H1 (cell line): ENCODE measurements around the gene AXIN2. TPM values are rescaled to one million over a fixed set of nuclear protein-coding genes. Genes with fewer than 3 reads are reported as not detected.
A peak's percentile ranks its signal among the peaks of the same experiment; 100 is the strongest.

Experiments used
- CTCF ChIA-PET: fragments of 300-600 bp; sonication (Branson Sonifier 250); formaldehyde crosslinking; loops from one replicate; lab custom pipeline; 2021; ENCODE audit not compliant: partially characterized antibody; lab: Charles Lee
- POLR2A ChIA-PET: fragments of 300-600 bp; sonication (Branson Sonifier 250); formaldehyde crosslinking; loops from one replicate; lab custom pipeline; 2021; ENCODE audit warnings: inconsistent platforms; ENCODE audit not compliant: partially characterized antibody; lab: Charles Lee
- DNase-seq, 2 experiments: peaks; one replicate each; pipeline versions ENCODE4 v3.0.0 to v3.0.0-alpha.2; 2010 to 2022; ENCODE audit warnings: low spot score in 2 of 2, low read depth in 1 of 2, mixed read lengths in 1 of 2
- FAIRE-seq: peaks from 2 replicates; lab custom pipeline; 2011; peaks lifted over from hg19 to GRCh38; lab: Jason Lieb, UNC
- H2AFZ ChIP-seq: 2 replicates; pipeline ENCODE4 v1.8.1; 2012; ENCODE audit warnings: low read length, inconsistent platforms
- H2AK5ac ChIP-seq: 2 replicates; pipeline ENCODE4 v1.6.1; 2013; ENCODE audit warnings: low read depth, low read length
- H2BK120ac ChIP-seq: replicated peaks from 2 replicates; pipeline ENCODE3; 2013; ENCODE audit warnings: low read depth, low read length, inconsistent platforms
- H2BK12ac ChIP-seq: 2 replicates; pipeline ENCODE4 v1.6.1; 2013; ENCODE audit warnings: low read depth, low read length
- H2BK15ac ChIP-seq: 2 replicates; pipeline ENCODE4 v1.6.1; 2013; ENCODE audit warnings: low read length
- H2BK20ac ChIP-seq: 2 replicates; pipeline ENCODE4 v1.6.1; 2013; ENCODE audit warnings: low read length
- H2BK5ac ChIP-seq: 2 replicates; pipeline ENCODE4 v1.6.1; 2013; ENCODE audit warnings: low read depth, low read length
- H3K14ac ChIP-seq: 2 replicates; pipeline ENCODE4 v1.6.1; 2013; ENCODE audit warnings: inconsistent platforms; ENCODE audit not compliant: insufficient read length
- H3K18ac ChIP-seq: 2 replicates; pipeline ENCODE4 v1.6.1; 2013; ENCODE audit warnings: low read length; ENCODE audit errors: extremely low read depth
- H3K23ac ChIP-seq: 2 replicates; pipeline ENCODE4 v1.6.1; 2013; ENCODE audit warnings: inconsistent platforms; ENCODE audit not compliant: insufficient read length
- H3K23me2 ChIP-seq: 2 replicates; pipeline ENCODE4 v1.6.1; 2013; ENCODE audit warnings: low read depth, low read length
- H3K27ac ChIP-seq: 2 replicates; pipeline ENCODE4 v1.6.1; 2011; ENCODE audit warnings: low read depth, low read length, inconsistent platforms
- H3K27me3 ChIP-seq, 4 experiments: replicated peaks in 1 of 4; 1 replicate in 1 of 4; 2 replicates in 3 of 4; pipeline versions ENCODE4 v1.6.1 to v1.8.1; 2011 to 2013; ENCODE audit warnings: low read length in 3 of 4, mild to moderate bottlenecking in 3 of 4, inconsistent platforms in 2 of 4, mixed read lengths in 2 of 4, moderate library complexity in 1 of 4; ENCODE audit not compliant: control insufficient read depth in 3 of 4, insufficient read depth in 3 of 4; ENCODE audit errors: extremely low read depth in 1 of 4
- H3K36me3 ChIP-seq, 4 experiments: 2 replicates each; pipeline versions ENCODE4 v1.6.1 to v1.8.1; 2011 to 2013; ENCODE audit warnings: mild to moderate bottlenecking in 4 of 4, low read length in 3 of 4, moderate library complexity in 2 of 4, control low read depth in 1 of 4, inconsistent platforms in 1 of 4; ENCODE audit not compliant: insufficient read depth in 4 of 4, control insufficient read depth in 2 of 4
- H3K4ac ChIP-seq: replicated peaks from 2 replicates; pipeline ENCODE3; 2013; ENCODE audit warnings: low read length, low read depth, mixed read lengths, inconsistent platforms; ENCODE audit not compliant: insufficient read length
- H3K4me1 ChIP-seq, 4 experiments: replicated peaks in 1 of 4; 1 replicate in 1 of 4; 2 replicates in 3 of 4; pipeline versions ENCODE4 v1.6.1 to v1.8.1; 2011 to 2013; ENCODE audit warnings: low read length in 3 of 4, inconsistent platforms in 2 of 4, mixed read lengths in 1 of 4; ENCODE audit not compliant: insufficient read depth in 4 of 4, control insufficient read depth in 3 of 4
- H3K4me2 ChIP-seq, 2 experiments: 2 replicates each; pipeline versions ENCODE4 v1.6.1 to v1.8.1; 2011 to 2013; ENCODE audit warnings: low read depth in 2 of 2, low read length in 2 of 2, control low read depth in 1 of 2, inconsistent platforms in 1 of 2, mild to moderate bottlenecking in 1 of 2; ENCODE audit not compliant: insufficient read depth in 1 of 2
- H3K4me3 ChIP-seq, 4 experiments: fragments of 200-600, 300-600 bp in 1 of 4; sonication (generic), shearing (Covaris generic), sonication (Bioruptor Twin) in 1 of 4; 2 replicates each; pipeline versions ENCODE4 v1.5.1 to v1.8.1; 2011 to 2016; ENCODE audit warnings: low read length in 4 of 4, low read depth in 3 of 4, control low read depth in 2 of 4, inconsistent platforms in 2 of 4, mild to moderate bottlenecking in 2 of 4, mixed read lengths in 1 of 4, moderate library complexity in 1 of 4; ENCODE audit not compliant: insufficient read depth in 2 of 4; ENCODE audit errors: extremely low read depth in 1 of 4
- H3K56ac ChIP-seq: replicated peaks from 2 replicates; pipeline ENCODE3; 2013; ENCODE audit warnings: low read depth, mild to moderate bottlenecking, mixed read lengths, low read length, inconsistent platforms; ENCODE audit not compliant: insufficient read length
- H3K79me1 ChIP-seq: 2 replicates; pipeline ENCODE4 v1.6.1; 2013; ENCODE audit warnings: low read depth, low read length, control low read depth
- H3K79me2 ChIP-seq, 2 experiments: 2 replicates each; pipeline versions ENCODE4 v1.6.1 to v1.8.1; 2012 to 2013; ENCODE audit warnings: low read length in 2 of 2, mild to moderate bottlenecking in 2 of 2, inconsistent platforms in 1 of 2; ENCODE audit not compliant: insufficient read depth in 2 of 2, control insufficient read depth in 1 of 2
- H3K9ac ChIP-seq, 4 experiments: replicated peaks in 1 of 4; 1 replicate in 1 of 4; 2 replicates in 3 of 4; pipeline versions ENCODE4 v1.6.1 to v1.8.1; 2011 to 2013; ENCODE audit warnings: low read depth in 3 of 4, low read length in 3 of 4, control low read depth in 2 of 4, mild to moderate bottlenecking in 2 of 4, moderate library complexity in 2 of 4, inconsistent platforms in 1 of 4; ENCODE audit errors: extremely low read depth in 1 of 4
- H3K9me3 ChIP-seq, 2 experiments: 2 replicates each; pipeline versions ENCODE4 v1.6.1 to v1.8.1; 2012 to 2013; ENCODE audit warnings: mild to moderate bottlenecking in 2 of 2, moderate library complexity in 2 of 2, control low read depth in 1 of 2, inconsistent platforms in 1 of 2, low read depth in 1 of 2, low read length in 1 of 2, mixed read lengths in 1 of 2; ENCODE audit not compliant: insufficient read depth in 2 of 2
- H4K20me1 ChIP-seq, 2 experiments: replicated peaks in 1 of 2; 2 replicates each; pipeline versions ENCODE3 to v1.8.1; 2011 to 2013; ENCODE audit warnings: inconsistent platforms in 2 of 2, low read length in 2 of 2, mild to moderate bottlenecking in 1 of 2; ENCODE audit not compliant: insufficient read depth in 2 of 2, control insufficient read depth in 1 of 2
- H4K5ac ChIP-seq: 2 replicates; pipeline ENCODE4 v1.6.1; 2013; ENCODE audit warnings: low read length, low read depth, mixed read lengths, inconsistent platforms; ENCODE audit not compliant: insufficient read length
- H4K8ac ChIP-seq: 2 replicates; pipeline ENCODE4 v1.8.0; 2013; ENCODE audit warnings: mild to moderate bottlenecking, moderate library complexity, low read length, inconsistent platforms; ENCODE audit not compliant: insufficient read depth; ENCODE audit errors: extremely low read depth
- H4K91ac ChIP-seq: replicated peaks from 2 replicates; pipeline ENCODE3; 2013; ENCODE audit warnings: low read length, mixed read lengths, inconsistent platforms; ENCODE audit not compliant: insufficient read length
- BCL11A ChIP-seq, 2 experiments: IDR thresholded peaks; one replicate each; pipeline ENCODE4 v1.6.1; 2011; ENCODE audit warnings: low read depth in 2 of 2, low read length in 2 of 2, mild to moderate bottlenecking in 2 of 2
- CTBP2 ChIP-seq: IDR thresholded peaks from 2 replicates; pipeline ENCODE4 v1.7.0; 2011; ENCODE audit warnings: borderline replicate concordance, mild to moderate bottlenecking, moderate library complexity, mixed read lengths, low read length; ENCODE audit not compliant: insufficient read depth, insufficient read length
- EZH2 ChIP-seq: fragments of 200-600 bp; sonication (generic); IDR thresholded peaks from 2 replicates; pipeline ENCODE4 v1.7.1; 2012; ENCODE audit warnings: low read depth, mild to moderate bottlenecking, moderate library complexity, low read length, inconsistent platforms; ENCODE audit not compliant: severe bottlenecking
- KDM4A ChIP-seq: IDR thresholded peaks from one replicate; pipeline ENCODE4 v1.7.1; 2012; ENCODE audit warnings: low read depth, mild to moderate bottlenecking, moderate library complexity, low read length, inconsistent platforms; ENCODE audit not compliant: severe bottlenecking
- RAD21 ChIP-seq, 2 experiments: IDR thresholded peaks in 1 of 2; conservative IDR thresholded peaks in 1 of 2; 2 replicates each; pipeline ENCODE4 v1.6.1; 2011; ENCODE audit warnings: low read depth in 2 of 2, low read length in 2 of 2, improper control_type of control experiment in 1 of 2, inconsistent platforms in 1 of 2, mild to moderate bottlenecking in 1 of 2, moderate library complexity in 1 of 2
- RBBP5 ChIP-seq: IDR thresholded peaks from 2 replicates; pipeline ENCODE4 v1.7.1; 2012; ENCODE audit warnings: low read depth, mild to moderate bottlenecking, inconsistent platforms, low read length, moderate library complexity, borderline replicate concordance
- SIRT6 ChIP-seq: IDR thresholded peaks from one replicate; pipeline ENCODE4 v1.7.1; 2012; ENCODE audit warnings: low read length, inconsistent platforms
- WGBS, 2 experiments: shearing (Covaris generic) in 1 of 2; methylation state at CpG; one replicate each; pipeline versions ENCODE4 v1.1.6 to v1.1.7; 2013 to 2015; ENCODE audit warnings: low lambda C conversion rate in 2 of 2, mixed read lengths in 2 of 2, inconsistent platforms in 1 of 2, low coverage in 1 of 2, missing lambda C conversion rate in 1 of 2; ENCODE audit not compliant: insufficient replicate concordance in 2 of 2, insufficient coverage in 1 of 2, insufficient read length in 1 of 2; ENCODE audit errors: extremely low coverage in 1 of 2, missing lambda C conversion rate in 1 of 2; 5-methylcytosine and 5-hydroxymethylcytosine counted together
- polyA plus RNA-seq, 7 experiments: library from polyadenylated mRNA; depleted of rRNA in 3 of 7; stranded (reverse) in 5 of 7; unstranded in 2 of 7; fragments of >200 nt in 5 of 7; fragments of 200-250 nt in 2 of 7; gene quantifications; 1 replicate in 5 of 7; 2 replicates in 1 of 7; 4 replicates in 1 of 7; pipeline versions ENCODE4 v1.2.1 to v1.2.3, GENCODE V29; 2011 to 2013; ENCODE audit warnings: missing spikeins in 2 of 7, mixed read lengths in 2 of 7
- total RNA-seq: library from RNA; stranded (reverse); fragmentation: NEBNext Ultra II Directional; extraction: Animal tissue kit (Norgen Biotek cat#: 25700); gene quantifications from 2 replicates; pipeline ENCODE4 v1.2.1, GENCODE V29; 2021
- TF ChIP-seq, protein P1 (sequence below), 3 experiments: IDR thresholded peaks; 1 replicate in 2 of 3; 2 replicates in 1 of 3; pipeline versions ENCODE4 v1.5.1 to v1.6.1; 2011; ENCODE audit warnings: low read length in 3 of 3, mild to moderate bottlenecking in 3 of 3, inconsistent platforms in 2 of 3, low read depth in 1 of 3, moderate library complexity in 1 of 3; ENCODE audit not compliant: insufficient read depth in 1 of 3; ENCODE audit errors: control extremely low read depth in 1 of 3
- TF ChIP-seq, protein P2 (sequence below): IDR thresholded peaks from 2 replicates; pipeline ENCODE4 v1.6.1; 2011; ENCODE audit warnings: low read depth, mild to moderate bottlenecking, low read length; ENCODE audit not compliant: insufficient read depth

Gene AXIN2
- total and polyA plus RNA-seq, 2 of the 8 experiments (the other 6 are each of a cell fraction or from before 2014, with no cell fraction given), result 17.7 to 33.4 TPM

DNA sequence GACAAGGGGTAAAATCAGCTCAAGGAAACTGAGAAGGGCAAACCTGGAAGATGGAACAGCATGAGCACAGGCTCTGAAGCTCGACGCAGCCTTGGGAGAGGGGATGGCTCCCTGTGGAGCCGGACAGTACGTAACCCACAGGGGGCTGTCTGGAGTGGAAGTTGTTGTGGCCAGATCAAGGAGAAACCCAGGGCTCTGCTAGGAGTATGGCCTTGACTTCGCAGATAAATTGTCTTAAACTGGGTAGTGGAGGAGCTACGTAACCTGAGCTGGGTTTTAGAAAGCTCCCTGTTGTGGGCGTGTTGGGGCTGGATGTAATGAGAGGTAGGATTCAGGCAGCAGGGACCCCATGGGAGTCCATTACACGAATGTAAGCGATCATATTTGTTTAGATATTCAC, 25.5 kb upstream of the AXIN2 start:
- 0 out of 2 replicates have a peak overlapping the region, but pooled peaks have one; percentile 50 for H2BK20ac ChIP-seq
- no peaks in the 10 kb centered on the region for H3K23me2 ChIP-seq
- DNase-seq (no peak), FAIRE-seq (no peak)
- H2BK5ac ChIP-seq, result no peak overlapping the region
- WGBS, 2 experiments, result 71% methylated on average over 9 of the region's 9 CpGs; no CpG with 5 or more reads in 1 of the 2 experiments
- H3K27ac ChIP-seq, result no peak overlapping the region
- POLR2A ChIA-PET, result interaction anchor here (1.0 to 3.3 kb wide), 3 partner anchors 10 to 309 kb away, joined by 3 to 26 read pairs (median 4); no protein-coding TSS in a partner anchor
- H3K9me3 ChIP-seq, result no peaks in the 10 kb centered on the region
- no peaks in the 10 kb centered on the region for H3K36me3 ChIP-seq
- no peak overlapping the region for H3K4me3 ChIP-seq
- H4K5ac ChIP-seq, result no peak overlapping the region
- peak overlapping the region in 1 of 2 experiments; percentile 31; a peak in 1 of 4 replicates for H3K4me2 ChIP-seq
- no peaks in the 10 kb centered on the region for H4K20me1 ChIP-seq
- H2BK15ac ChIP-seq, result peak overlapping the region; percentile 82; the same call in 1 of the 2 replicates
- H4K91ac ChIP-seq, result peak overlapping the region; percentile 1
- no peak overlapping the region for H3K18ac ChIP-seq
- H3K27me3 ChIP-seq, result no peaks in the 10 kb centered on the region
- no peaks in the 10 kb centered on the region for H3K79me2 ChIP-seq
- H2BK12ac ChIP-seq, result peak overlapping the region; percentile 89; the same call in 1 of the 2 replicates
- H3K4ac ChIP-seq, result no peak overlapping the region
- H3K4me1 ChIP-seq, result peaks cover 0 to 9% (median 6%) of the 10 kb centered on the region in 4 experiments; a peak in 6 of 7 replicates
- H3K56ac ChIP-seq, result no peak overlapping the region
- H2AK5ac ChIP-seq, result 0 out of 2 replicates have a peak overlapping the region, but pooled peaks have one; percentile 67
- CTCF ChIA-PET, result interaction anchor here (0.7 to 4.8 kb wide), 10 partner anchors 8 to 211 kb away, joined by 3 to 24 read pairs (median 4); no protein-coding TSS in a partner anchor
- H3K9ac ChIP-seq, result no peak overlapping the region; a peak in 1 of 7 replicates
- H3K79me1 ChIP-seq, result no peaks in the 10 kb centered on the region
- no peak overlapping the region for H4K8ac ChIP-seq
- H2AFZ ChIP-seq, result no peak overlapping the region
- H2BK120ac ChIP-seq, result no peak overlapping the region
- H3K14ac ChIP-seq, result no peak overlapping the region
- no peak overlapping the region for H3K23ac ChIP-seq
- TF ChIP-seq EZH2 (no peak), BCL11A (IDR thresholded peaks at IDR 0.05; ENCODE audit: low read depth in 2 of 2, low read length in 2 of 2) (no peak), RBBP5 (no peak), CTBP2 (no peak), RAD21 (IDR thresholded peaks at IDR 0.05 in 1 of 2, conservative IDR thresholded peaks at IDR 0.05 in 1 of 2; ENCODE audit: low read depth in 2 of 2, low read length in 2 of 2) (no peak), SIRT6 (no peak), KDM4A (no peak)
- TF ChIP-seq, protein P1, sequence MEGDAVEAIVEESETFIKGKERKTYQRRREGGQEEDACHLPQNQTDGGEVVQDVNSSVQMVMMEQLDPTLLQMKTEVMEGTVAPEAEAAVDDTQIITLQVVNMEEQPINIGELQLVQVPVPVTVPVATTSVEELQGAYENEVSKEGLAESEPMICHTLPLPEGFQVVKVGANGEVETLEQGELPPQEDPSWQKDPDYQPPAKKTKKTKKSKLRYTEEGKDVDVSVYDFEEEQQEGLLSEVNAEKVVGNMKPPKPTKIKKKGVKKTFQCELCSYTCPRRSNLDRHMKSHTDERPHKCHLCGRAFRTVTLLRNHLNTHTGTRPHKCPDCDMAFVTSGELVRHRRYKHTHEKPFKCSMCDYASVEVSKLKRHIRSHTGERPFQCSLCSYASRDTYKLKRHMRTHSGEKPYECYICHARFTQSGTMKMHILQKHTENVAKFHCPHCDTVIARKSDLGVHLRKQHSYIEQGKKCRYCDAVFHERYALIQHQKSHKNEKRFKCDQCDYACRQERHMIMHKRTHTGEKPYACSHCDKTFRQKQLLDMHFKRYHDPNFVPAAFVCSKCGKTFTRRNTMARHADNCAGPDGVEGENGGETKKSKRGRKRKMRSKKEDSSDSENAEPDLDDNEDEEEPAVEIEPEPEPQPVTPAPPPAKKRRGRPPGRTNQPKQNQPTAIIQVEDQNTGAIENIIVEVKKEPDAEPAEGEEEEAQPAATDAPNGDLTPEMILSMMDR (IDR thresholded peaks at IDR 0.05; ENCODE audit: control extremely low read depth in 1 of 3, insufficient read depth in 1 of 3, low read depth in 1 of 3, low read length in 3 of 3), result no peak
- TF ChIP-seq, protein P2, sequence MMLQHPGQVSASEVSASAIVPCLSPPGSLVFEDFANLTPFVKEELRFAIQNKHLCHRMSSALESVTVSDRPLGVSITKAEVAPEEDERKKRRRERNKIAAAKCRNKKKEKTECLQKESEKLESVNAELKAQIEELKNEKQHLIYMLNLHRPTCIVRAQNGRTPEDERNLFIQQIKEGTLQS, result no peak
